ENCODE measurements around the gene SELENOI.

The SELENOI gene

GRCh38 chr2:26400723-26401122 lies 54.8 kb downstream of the SELENOI start:
- H3K27ac Mint-ChIP-seq = no peak overlapping the region
- DNase-seq = no peak
- no peaks in the 10 kb centered on the region for H3K9me3 Mint-ChIP-seq
- no peak overlapping the region for H3K4me3 Mint-ChIP-seq
- H3K27me3 Mint-ChIP-seq = peaks cover 27% of the 10 kb centered on the region
- H3K4me1 Mint-ChIP-seq (ENCODE audit: low read depth) = peaks cover 21% of the 10 kb centered on the region
- H3K36me3 Mint-ChIP-seq (ENCODE audit: low read depth) = peaks cover 11% of the 10 kb centered on the region

DNA sequence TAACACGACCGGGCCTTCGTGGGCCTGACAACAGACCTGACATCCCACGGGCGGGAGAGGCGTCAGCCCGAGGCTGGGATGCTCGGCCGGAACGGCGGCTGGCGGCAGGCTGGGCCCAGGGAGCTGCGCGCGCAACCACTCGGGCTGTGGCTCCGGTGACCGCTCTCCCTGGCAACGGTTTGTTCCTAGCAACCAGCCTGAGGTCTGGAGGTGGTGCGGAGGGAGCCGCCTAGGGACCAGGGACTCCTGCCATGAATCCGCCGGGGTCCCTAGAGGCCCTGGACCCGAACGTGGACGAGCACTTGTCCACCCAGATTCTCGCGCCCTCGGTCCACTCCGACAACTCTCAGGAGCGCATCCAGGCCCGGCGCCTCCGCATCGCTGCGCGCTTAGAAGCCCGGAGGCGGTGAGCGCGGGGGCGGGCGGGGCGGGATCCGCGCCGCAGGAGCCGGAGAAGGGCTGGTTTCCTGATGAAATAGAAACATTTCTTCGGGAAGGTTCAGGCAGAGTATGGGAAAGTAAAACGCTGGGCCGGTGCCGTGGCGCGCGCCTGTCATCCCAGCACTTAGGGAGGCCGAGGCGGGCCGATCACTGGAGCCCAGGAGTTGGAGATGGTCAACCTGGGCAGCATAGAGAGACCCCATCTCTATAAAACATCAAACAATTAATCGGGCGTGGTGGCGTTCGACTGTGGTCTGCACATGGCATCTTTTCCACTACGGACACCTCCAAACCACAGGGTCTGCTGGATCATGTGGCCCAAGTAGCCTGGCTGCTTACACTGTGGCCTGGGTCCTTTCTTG lies 56.0 kb downstream of the SELENOI start, which contains the start of gene DRC1:
Gene DRC1, plus strand, starts transcription at position 182 of the 803 bp plus-strand sequence. Its CDS starts 70 bp downstream, at position 252.
- Mint-ChIP-seq H3K36me3 (ENCODE audit: low read depth) (peaks cover under 1% of the 10 kb centered on the region), H3K9me3 (no peaks in the 10 kb centered on the region), H3K4me1 (ENCODE audit: low read depth) (peaks cover 8% of the 10 kb centered on the region), H3K4me3 (no peak within 1 kb of the TSS), H3K27ac (no peak within 1 kb of the TSS), H3K27me3 (peaks cover 28% of the 10 kb centered on the region)
- peak; percentile 34 for DNase-seq

- H3K27me3 Mint-ChIP-seq = peaks cover 22% of the 10 kb centered on the region
- no peaks in the 10 kb centered on the region for H3K36me3 Mint-ChIP-seq (ENCODE audit: low read depth)
- H3K4me1 Mint-ChIP-seq (ENCODE audit: low read depth) = peaks cover 9% of the 10 kb centered on the region
- H3K4me3 Mint-ChIP-seq = no peak overlapping the region
- no peaks in the 10 kb centered on the region for H3K9me3 Mint-ChIP-seq
- no peak overlapping the region for H3K27ac Mint-ChIP-seq
- DNase-seq = no peak
These were observed 61.6 kb downstream of the SELENOI start for GRCh38 chr2:26407526-26407925.

- H3K36me3 Mint-ChIP-seq (ENCODE audit: low read depth) = no peaks in the 10 kb centered on the region
- no peak overlapping the region for H3K4me3 Mint-ChIP-seq
- no peaks in the 10 kb centered on the region for H3K9me3 Mint-ChIP-seq
- no peak for DNase-seq
- H3K27me3 Mint-ChIP-seq = peaks cover 14% of the 10 kb centered on the region
- H3K27ac Mint-ChIP-seq = no peak overlapping the region
- H3K4me1 Mint-ChIP-seq (ENCODE audit: low read depth) = peaks cover 9% of the 10 kb centered on the region
These were observed 63.8 kb downstream of the SELENOI start for GRCh38 chr2:26409785-26410184.

DNA sequence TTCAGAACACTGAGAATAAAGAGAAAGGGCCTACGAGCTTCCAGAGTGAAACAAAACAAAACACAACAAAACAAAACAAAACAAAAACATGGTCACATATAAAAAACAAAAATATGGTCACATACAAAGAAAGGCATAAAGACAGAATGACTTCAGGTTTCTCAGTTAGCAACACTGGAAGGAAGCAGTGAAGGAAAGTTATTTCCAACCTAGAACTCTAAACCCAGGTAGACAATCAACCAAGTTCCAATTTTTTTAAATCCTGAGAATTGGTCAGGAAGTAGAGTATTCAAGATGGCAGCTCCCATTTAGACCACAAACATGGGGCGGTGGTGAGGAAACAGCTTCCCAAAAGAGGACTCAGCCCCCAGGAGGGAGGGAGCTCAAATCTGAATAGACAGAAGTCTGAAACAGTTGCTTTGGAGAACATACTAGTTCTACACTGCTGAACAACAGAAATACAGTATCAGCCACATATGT lies 64.9 kb downstream of the SELENOI start:
- H3K27ac Mint-ChIP-seq = no peak overlapping the region
- H3K4me1 Mint-ChIP-seq (ENCODE audit: low read depth) = peaks cover 9% of the 10 kb centered on the region
- no peaks in the 10 kb centered on the region for H3K9me3 Mint-ChIP-seq
- no peak overlapping the region for H3K4me3 Mint-ChIP-seq
- peaks cover 14% of the 10 kb centered on the region for H3K27me3 Mint-ChIP-seq
- H3K36me3 Mint-ChIP-seq (ENCODE audit: low read depth) = no peaks in the 10 kb centered on the region
- DNase-seq = no peak

GRCh38 chr2:26411419-26411818 lies 65.5 kb downstream of the SELENOI start:
- DNase-seq = no peak
- H3K36me3 Mint-ChIP-seq (ENCODE audit: low read depth) = no peaks in the 10 kb centered on the region
- no peak overlapping the region for H3K4me3 Mint-ChIP-seq
- peaks cover 14% of the 10 kb centered on the region for H3K27me3 Mint-ChIP-seq
- no peak overlapping the region for H3K27ac Mint-ChIP-seq
- H3K9me3 Mint-ChIP-seq = no peaks in the 10 kb centered on the region
- peaks cover 9% of the 10 kb centered on the region for H3K4me1 Mint-ChIP-seq (ENCODE audit: low read depth)

GRCh38 chr2:26412091-26412673 lies 66.2 kb downstream of the SELENOI start:
- no peaks in the 10 kb centered on the region for H3K9me3 Mint-ChIP-seq
- no peaks in the 10 kb centered on the region for H3K36me3 Mint-ChIP-seq (ENCODE audit: low read depth)
- H3K27me3 Mint-ChIP-seq = peaks cover 11% of the 10 kb centered on the region
- DNase-seq = no peak
- peak overlapping the region; percentile 63 for H3K4me3 Mint-ChIP-seq
- peaks cover 9% of the 10 kb centered on the region for H3K4me1 Mint-ChIP-seq (ENCODE audit: low read depth)
- peak overlapping the region; percentile 75 for H3K27ac Mint-ChIP-seq

GRCh38 chr2:26414311-26414710 lies 68.4 kb downstream of the SELENOI start:
- no peaks in the 10 kb centered on the region for H3K36me3 Mint-ChIP-seq (ENCODE audit: low read depth)
- H3K9me3 Mint-ChIP-seq = no peaks in the 10 kb centered on the region
- H3K4me3 Mint-ChIP-seq = no peak overlapping the region
- H3K27me3 Mint-ChIP-seq = no peaks in the 10 kb centered on the region
- H3K27ac Mint-ChIP-seq = no peak overlapping the region
- DNase-seq = no peak
- H3K4me1 Mint-ChIP-seq (ENCODE audit: low read depth) = peaks cover 9% of the 10 kb centered on the region

- Mint-ChIP-seq H3K9me3 (no peaks in the 10 kb centered on the region), H3K27me3 (peaks cover 4% of the 10 kb centered on the region), H3K4me1 (ENCODE audit: low read depth) (no peaks in the 10 kb centered on the region), H3K36me3 (ENCODE audit: low read depth) (no peaks in the 10 kb centered on the region), H3K4me3 (no peak overlapping the region), H3K27ac (no peak overlapping the region)
- DNase-seq = no peak
These were observed 76.0 kb downstream of the SELENOI start for GRCh38 chr2:26421961-26422360.

DNA sequence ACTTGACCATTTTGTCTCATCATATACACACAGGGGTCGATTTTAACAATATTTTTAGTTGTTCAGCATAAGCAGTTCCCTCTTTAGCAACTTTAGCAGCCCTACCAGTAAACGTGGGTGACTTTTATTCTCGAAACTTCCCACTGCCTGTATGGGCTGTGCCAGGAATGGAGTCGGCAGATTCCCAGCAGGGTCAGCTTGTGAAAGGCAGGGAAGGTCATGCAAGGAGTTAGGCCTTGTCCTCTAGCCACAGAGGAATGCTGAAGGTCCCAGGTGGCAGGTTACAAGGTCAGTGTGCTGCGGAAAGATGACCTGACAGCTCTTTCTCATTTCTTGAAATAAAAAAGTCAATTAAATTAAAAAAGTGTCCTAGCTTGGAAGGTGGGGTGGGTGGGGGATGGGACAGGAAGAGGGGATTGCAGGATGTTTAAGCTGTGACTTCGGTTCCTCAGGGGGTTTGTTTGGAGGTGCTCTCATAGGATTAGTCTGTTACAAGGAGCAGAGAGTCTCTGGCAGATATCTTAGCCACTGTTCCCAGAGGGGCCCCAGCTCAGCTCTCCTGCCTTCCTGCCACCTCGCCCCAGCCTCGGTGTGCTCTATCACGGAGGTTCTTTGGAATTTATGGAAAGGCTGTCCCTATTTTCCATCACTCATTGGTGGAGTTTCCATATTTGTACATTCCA lies 77.1 kb downstream of the SELENOI start:
- Mint-ChIP-seq H3K4me1 (ENCODE audit: low read depth) (no peaks in the 10 kb centered on the region), H3K27ac (no peak overlapping the region), H3K9me3 (no peaks in the 10 kb centered on the region), H3K36me3 (ENCODE audit: low read depth) (no peaks in the 10 kb centered on the region), H3K27me3 (peaks cover 4% of the 10 kb centered on the region), H3K4me3 (no peak overlapping the region)
- no peak for DNase-seq

DNA sequence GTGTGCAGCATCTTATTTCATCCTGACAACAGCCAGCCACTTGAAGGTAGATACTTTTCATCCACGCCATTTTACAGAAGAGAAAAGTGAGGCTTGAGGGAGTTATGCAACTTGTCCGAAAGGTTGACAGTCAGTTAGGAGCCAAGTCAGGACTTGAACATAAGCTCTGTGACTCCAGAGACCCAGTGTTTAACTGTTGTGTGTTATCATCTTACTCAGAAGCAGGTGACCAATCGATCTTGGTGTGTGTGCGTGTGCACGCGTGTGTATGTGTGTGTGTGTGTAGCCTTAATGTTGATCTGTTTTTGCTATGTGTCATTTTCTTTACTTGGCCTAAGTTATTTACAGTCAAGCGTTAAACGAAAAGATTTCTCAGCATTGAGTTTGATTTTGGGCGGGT lies 77.8 kb downstream of the SELENOI start:
- Mint-ChIP-seq H3K27me3 (peaks cover 4% of the 10 kb centered on the region), H3K4me3 (no peak overlapping the region), H3K9me3 (no peaks in the 10 kb centered on the region), H3K36me3 (ENCODE audit: low read depth) (no peaks in the 10 kb centered on the region), H3K27ac (no peak overlapping the region), H3K4me1 (ENCODE audit: low read depth) (no peaks in the 10 kb centered on the region)
- DNase-seq = no peak

GRCh38 chr2:26424221-26424620 lies 78.3 kb downstream of the SELENOI start:
- DNase-seq = no peak
- Mint-ChIP-seq H3K36me3 (ENCODE audit: low read depth) (no peaks in the 10 kb centered on the region), H3K27ac (no peak overlapping the region), H3K9me3 (no peaks in the 10 kb centered on the region), H3K4me1 (ENCODE audit: low read depth) (no peaks in the 10 kb centered on the region), H3K27me3 (peaks cover 4% of the 10 kb centered on the region), H3K4me3 (no peak overlapping the region)

DNA sequence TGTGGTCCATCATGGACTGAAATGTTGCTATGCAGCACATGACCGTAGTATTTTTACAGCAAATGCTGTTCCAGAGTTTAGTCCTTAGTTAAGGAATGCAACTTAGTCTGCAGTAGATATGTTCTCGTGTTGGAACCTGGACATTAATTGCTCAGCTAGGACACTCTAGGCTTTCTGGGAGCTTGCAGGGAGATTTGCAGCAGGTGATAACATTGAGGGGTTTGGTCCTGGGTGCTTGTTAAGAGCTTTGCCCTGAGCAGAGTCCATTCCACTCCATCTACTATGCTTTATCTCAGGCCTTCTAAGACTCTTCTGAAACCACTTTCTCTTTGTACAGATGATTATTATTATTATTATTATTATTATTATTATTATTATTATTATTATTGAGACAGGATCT lies 82.9 kb downstream of the SELENOI start:
- Mint-ChIP-seq H3K4me3 (no peak overlapping the region), H3K27ac (no peak overlapping the region), H3K27me3 (peaks cover 10% of the 10 kb centered on the region), H3K4me1 (ENCODE audit: low read depth) (no peaks in the 10 kb centered on the region), H3K9me3 (no peaks in the 10 kb centered on the region), H3K36me3 (ENCODE audit: low read depth) (no peaks in the 10 kb centered on the region)
- DNase-seq = no peak

DNA sequence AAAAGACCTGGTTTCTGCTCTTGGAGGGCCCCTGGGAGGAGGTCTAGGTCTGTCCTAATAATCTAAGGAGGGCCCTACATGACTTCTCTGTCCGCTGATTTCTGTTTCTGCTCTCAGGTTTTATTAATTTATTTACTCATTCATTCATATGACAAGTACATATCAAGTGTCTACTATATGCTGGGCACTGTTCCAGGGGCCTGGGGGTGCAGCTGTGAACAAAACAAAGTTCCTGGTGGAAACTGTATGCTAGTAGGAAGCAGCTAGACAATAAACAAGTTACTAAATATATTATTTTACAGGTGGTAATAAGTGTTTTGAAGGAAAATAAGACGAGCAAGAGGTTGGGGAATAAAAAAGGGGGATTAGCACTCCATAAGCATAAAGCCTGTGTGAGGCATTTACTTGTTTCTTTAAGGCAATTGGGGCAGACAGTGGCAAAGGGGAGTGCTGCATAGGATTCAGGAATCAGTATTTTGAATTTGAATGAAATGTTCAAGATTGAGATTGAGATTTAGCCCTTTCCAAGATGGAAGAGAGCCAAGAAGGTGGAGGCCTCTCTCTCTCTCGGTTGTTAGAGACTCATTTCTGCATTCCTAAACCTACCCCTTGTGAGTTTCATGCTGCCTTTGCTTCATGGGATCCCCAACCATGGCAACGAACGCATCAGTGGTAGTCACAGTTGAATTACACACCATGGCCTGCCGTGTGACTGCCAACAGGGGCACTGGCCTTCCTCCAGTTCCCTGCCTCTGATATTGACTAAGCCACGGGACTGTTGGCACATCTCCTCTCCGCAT lies 84.0 kb downstream of the SELENOI start:
- H3K27ac Mint-ChIP-seq = no peak overlapping the region
- H3K27me3 Mint-ChIP-seq = peaks cover 10% of the 10 kb centered on the region
- no peak overlapping the region for H3K4me3 Mint-ChIP-seq
- no peaks in the 10 kb centered on the region for H3K9me3 Mint-ChIP-seq
- H3K36me3 Mint-ChIP-seq (ENCODE audit: low read depth) = no peaks in the 10 kb centered on the region
- no peaks in the 10 kb centered on the region for H3K4me1 Mint-ChIP-seq (ENCODE audit: low read depth)
- no peak for DNase-seq
